ENCODE data around the gene SULT1E1.
"Not testable (repeated sequence)": the region's sequence is repeated elsewhere in the genome, so short reads cannot be mapped to it uniquely, and the experiment has no call there.

Gene SULT1E1

GRCh38 chr4:69838977-69839376 is 21.0 kb downstream of the SULT1E1 start:
- DNase-seq, result no peak

GRCh38 chr4:69836287-69836686 is 23.7 kb downstream of the SULT1E1 start:
- DNase-seq, result no peak

- no peak for DNase-seq
Observed at GRCh38 chr4:69835766-69836165, 24.2 kb downstream of the SULT1E1 start.

- DNase-seq, result no peak
Observed at GRCh38 chr4:69833251-69833650, 26.7 kb downstream of the SULT1E1 start.

- DNase-seq, result no peak
Observed at GRCh38 chr4:69832326-69833030, 27.5 kb downstream of the SULT1E1 start.

- DNase-seq, result no peak
Observed at GRCh38 chr4:69831646-69832325, 28.2 kb downstream of the SULT1E1 start.

GRCh38 chr4:69831270-69831627 is 28.7 kb downstream of the SULT1E1 start:
- DNase-seq, result no peak

GRCh38 chr4:69830560-69831269 is 29.2 kb downstream of the SULT1E1 start:
- no peak for DNase-seq

GRCh38 chr4:69830192-69830559 is 29.8 kb downstream of the SULT1E1 start:
- no peak for DNase-seq

GRCh38 chr4:69829678-69830077 is 30.3 kb downstream of the SULT1E1 start:
- no peak for DNase-seq

GRCh38 chr4:69828828-69829227 is 31.1 kb downstream of the SULT1E1 start:
- no peak for DNase-seq

- not testable (repeated sequence) for DNase-seq
Observed at GRCh38 chr4:69825056-69825455, 34.9 kb downstream of the SULT1E1 start.

GRCh38 chr4:69823481-69824186 is 36.3 kb downstream of the SULT1E1 start:
- DNase-seq, result no peak

GRCh38 chr4:69823048-69823447 is 36.9 kb downstream of the SULT1E1 start:
- no peak for DNase-seq

- DNase-seq, result no peak
Observed at GRCh38 chr4:69822198-69822597, 37.7 kb downstream of the SULT1E1 start.

GRCh38 chr4:69818060-69818639 is 41.8 kb downstream of the SULT1E1 start:
- no peak for DNase-seq

- DNase-seq, result no peak
Observed at GRCh38 chr4:69816236-69816635, 43.7 kb downstream of the SULT1E1 start.

- no peak for DNase-seq
Observed at GRCh38 chr4:69813628-69814027, 46.3 kb downstream of the SULT1E1 start.

- DNase-seq, result no peak
Observed at GRCh38 chr4:69811166-69811565, 48.8 kb downstream of the SULT1E1 start.

GRCh38 chr4:69800599-69800998 is 59.3 kb downstream of the SULT1E1 start:
- no peak for DNase-seq

GRCh38 chr4:69799337-69799736 is 60.6 kb downstream of the SULT1E1 start:
- DNase-seq, result no peak

- no peak for DNase-seq
Observed at GRCh38 chr4:69793732-69794131, 66.2 kb downstream of the SULT1E1 start.

Measured in NCI-H2227 treated with DMSO at 0.1 percent for 48 hours (cell line).